SU-DHL-6 (cell line): ENCODE results near the gene CTSZ.

Experiments
- H2AFZ ChIP-seq: fragments of 200-600 bp; sonication (generic); 2 replicates; pipeline ENCODE4 v1.6.1; 2014; ENCODE audit warnings: low read depth, mild to moderate bottlenecking, moderate library complexity, mixed read lengths, antibody characterized with exemption, low read length; ENCODE audit not compliant: severe bottlenecking
- H3F3A ChIP-seq: fragments of 200-600 bp; shearing (Covaris generic); 2 replicates; pipeline ENCODE4 v1.6.0; 2016; ENCODE audit warnings: antibody characterized with exemption, mild to moderate bottlenecking; ENCODE audit not compliant: insufficient read depth
- H3K27ac ChIP-seq: fragments of 200-600 bp; sonication (generic); 2 replicates; pipeline ENCODE4 v1.5.1; 2016; ENCODE audit warnings: low read depth, mild to moderate bottlenecking, low read length, moderate library complexity, mixed read lengths
- H3K27me3 ChIP-seq: fragments of 200-600 bp; sonication (generic), shearing (Covaris generic); 2 replicates; pipeline ENCODE4 v1.6.0; 2014; ENCODE audit warnings: mild to moderate bottlenecking, low read length
- H3K36me3 ChIP-seq: fragments of 200-600 bp; sonication (generic); 2 replicates; pipeline ENCODE4 v1.6.1; 2014; ENCODE audit warnings: mild to moderate bottlenecking, low read length, mixed read lengths
- H3K4me2 ChIP-seq: fragments of 300-600, 200-600 bp; shearing (Covaris generic), sonication (generic); 2 replicates; pipeline ENCODE4 v1.6.0; 2014; ENCODE audit warnings: low read length, low read depth, mild to moderate bottlenecking; ENCODE audit not compliant: poor library complexity, severe bottlenecking
- H3K4me3 ChIP-seq: fragments of 200-600 bp; sonication (generic); 2 replicates; pipeline ENCODE4 v1.5.1; 2014; ENCODE audit warnings: antibody characterized with exemption, low read length, mild to moderate bottlenecking, mixed read lengths; ENCODE audit not compliant: insufficient read depth, poor library complexity, severe bottlenecking
- H3K79me2 ChIP-seq: fragments of 200-600 bp; sonication (generic); 2 replicates; pipeline ENCODE4 v1.6.1; 2014; ENCODE audit warnings: mild to moderate bottlenecking, low read length, moderate library complexity; ENCODE audit not compliant: insufficient read depth
- H3K9ac ChIP-seq: fragments of 200-600 bp; sonication (generic); 2 replicates; pipeline ENCODE4 v1.7.0; 2014; ENCODE audit warnings: mild to moderate bottlenecking, low read length
- H3K9me2 ChIP-seq: fragments of 200-600 bp; sonication (generic); replicated peaks from 2 replicates; pipeline ENCODE4 v1.6.1; 2014; ENCODE audit warnings: low read length; ENCODE audit not compliant: insufficient read depth
- H3K9me3 ChIP-seq: fragments of 200-600 bp; sonication (generic); 2 replicates; pipeline ENCODE4 v1.6.1; 2014; ENCODE audit warnings: low read length, mixed read lengths; ENCODE audit not compliant: insufficient read depth
- H4K20me1 ChIP-seq: fragments of 200-600 bp; sonication (generic); 2 replicates; pipeline ENCODE4 v1.6.1; 2014; ENCODE audit warnings: low read depth, mild to moderate bottlenecking, antibody characterized with exemption, low read length, moderate library complexity, mixed read lengths
- EZH2phosphoT487 ChIP-seq: fragments of 200-600 bp; sonication (generic), shearing (Covaris generic); conservative IDR thresholded peaks from 2 replicates; pipeline ENCODE4 v1.6.1; 2018; ENCODE audit warnings: mild to moderate bottlenecking, antibody characterized with exemption, low read length, moderate library complexity, mixed read lengths
- TF ChIP-seq, protein P1 (sequence below): fragments of 200-600 bp; sonication (generic); IDR thresholded peaks from one replicate; pipeline ENCODE4 v1.5.1; 2017; ENCODE audit warnings: antibody characterized with exemption, mild to moderate bottlenecking, low read length, moderate library complexity; ENCODE audit not compliant: insufficient read depth, poor library complexity, severe bottlenecking

Gene CTSZ

DNA sequence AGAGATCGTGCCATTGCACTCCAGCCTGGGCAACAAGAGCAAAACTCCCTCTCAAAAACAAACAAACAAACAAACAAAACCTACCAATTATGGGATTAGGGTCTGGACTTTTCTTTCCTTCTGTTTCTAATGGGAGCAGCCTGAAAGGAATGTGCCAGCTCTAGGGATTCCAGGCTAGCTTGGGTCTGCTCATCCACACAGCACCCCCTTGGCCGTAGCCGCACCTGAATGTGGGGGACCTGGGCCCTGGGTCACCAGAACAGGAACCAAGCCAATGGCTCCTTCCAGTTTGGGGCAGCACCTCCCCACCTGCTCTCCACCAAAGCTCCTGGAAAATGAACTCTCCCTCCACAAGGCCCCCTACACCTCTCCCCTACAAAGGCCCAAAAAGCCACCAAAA is 6.7 kb downstream of the CTSZ start:
- H3K36me3 ChIP-seq: peaks cover 10% of the 10 kb centered on the region

DNA sequence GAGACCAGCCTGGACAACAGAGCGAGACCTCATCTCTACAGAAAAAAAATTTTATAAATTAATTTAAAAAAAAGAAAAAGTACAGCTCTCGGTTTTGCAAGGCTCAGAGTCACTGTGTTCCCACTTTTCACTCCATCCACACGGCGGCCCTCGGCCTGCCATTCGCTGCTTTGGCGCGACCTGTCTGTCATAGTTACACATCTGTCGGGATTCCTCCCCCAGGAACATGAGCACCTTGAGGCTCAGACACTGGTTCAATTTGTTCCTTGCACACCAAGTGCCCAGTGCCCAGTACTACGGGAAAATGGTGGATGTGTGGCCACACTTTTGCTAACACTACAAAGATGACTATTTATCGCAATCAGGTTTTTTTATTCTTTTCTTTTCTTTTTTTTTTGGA is 8.4 kb downstream of the CTSZ start:
- H3K4me3 ChIP-seq: no peak overlapping the region

More for the DNA sequence above, 6.7 kb downstream of the CTSZ start:
- no peak overlapping the region for H3K4me3 ChIP-seq
- H3K79me2 ChIP-seq: peaks cover 18% of the 10 kb centered on the region
- no peaks in the 10 kb centered on the region for H3K9me2 ChIP-seq
- no peaks in the 10 kb centered on the region for H3K9me3 ChIP-seq
- no peak overlapping the region for H3K27ac ChIP-seq
- TF ChIP-seq, protein P1, sequence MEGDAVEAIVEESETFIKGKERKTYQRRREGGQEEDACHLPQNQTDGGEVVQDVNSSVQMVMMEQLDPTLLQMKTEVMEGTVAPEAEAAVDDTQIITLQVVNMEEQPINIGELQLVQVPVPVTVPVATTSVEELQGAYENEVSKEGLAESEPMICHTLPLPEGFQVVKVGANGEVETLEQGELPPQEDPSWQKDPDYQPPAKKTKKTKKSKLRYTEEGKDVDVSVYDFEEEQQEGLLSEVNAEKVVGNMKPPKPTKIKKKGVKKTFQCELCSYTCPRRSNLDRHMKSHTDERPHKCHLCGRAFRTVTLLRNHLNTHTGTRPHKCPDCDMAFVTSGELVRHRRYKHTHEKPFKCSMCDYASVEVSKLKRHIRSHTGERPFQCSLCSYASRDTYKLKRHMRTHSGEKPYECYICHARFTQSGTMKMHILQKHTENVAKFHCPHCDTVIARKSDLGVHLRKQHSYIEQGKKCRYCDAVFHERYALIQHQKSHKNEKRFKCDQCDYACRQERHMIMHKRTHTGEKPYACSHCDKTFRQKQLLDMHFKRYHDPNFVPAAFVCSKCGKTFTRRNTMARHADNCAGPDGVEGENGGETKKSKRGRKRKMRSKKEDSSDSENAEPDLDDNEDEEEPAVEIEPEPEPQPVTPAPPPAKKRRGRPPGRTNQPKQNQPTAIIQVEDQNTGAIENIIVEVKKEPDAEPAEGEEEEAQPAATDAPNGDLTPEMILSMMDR: no peak
- TF ChIP-seq EZH2phosphoT487: no peak
- H3K27me3 ChIP-seq: no peaks in the 10 kb centered on the region
- H3K9ac ChIP-seq: no peak overlapping the region
- 0 out of 2 replicates have a peak, but pooled peaks cover 3% of the 10 kb centered on the region for H4K20me1 ChIP-seq
- peaks cover 13% of the 10 kb centered on the region for H3F3A ChIP-seq
- no peak overlapping the region for H3K4me2 ChIP-seq
- no peak overlapping the region for H2AFZ ChIP-seq

DNA sequence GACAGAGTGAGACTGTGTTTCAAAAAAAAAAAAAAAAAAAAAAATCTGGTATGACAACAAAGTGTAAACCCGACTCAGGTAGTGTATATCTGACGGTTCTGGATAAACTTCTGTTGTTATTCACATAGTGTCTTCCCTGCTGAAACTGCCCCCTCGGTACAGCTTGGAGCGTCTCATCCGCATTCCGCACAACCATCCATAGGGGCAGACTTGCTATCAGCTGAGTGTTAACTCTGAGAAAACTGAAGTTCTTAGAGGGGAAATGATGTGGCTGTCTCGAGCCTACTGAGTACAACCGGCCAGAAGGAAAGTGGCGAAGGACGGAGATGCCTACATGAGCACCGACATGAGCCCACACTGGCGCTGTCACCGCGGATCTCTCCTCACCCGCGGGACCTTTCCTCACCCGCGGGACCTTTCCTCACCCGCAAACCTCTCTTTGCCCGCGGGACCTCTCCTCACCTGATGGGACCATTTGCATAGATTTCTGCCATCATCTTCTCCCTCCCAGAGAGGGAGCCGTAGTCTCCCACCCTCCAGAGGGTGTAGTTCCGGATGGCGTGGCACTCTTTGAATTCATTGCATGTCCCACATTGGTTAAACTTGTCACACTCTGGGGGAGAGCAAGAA is 9.8 kb downstream of the CTSZ start:
- peaks cover 15% of the 10 kb centered on the region for H3K36me3 ChIP-seq
- no peaks in the 10 kb centered on the region for H3K9me2 ChIP-seq
- H3K4me2 ChIP-seq: no peak overlapping the region
- no peaks in the 10 kb centered on the region for H3K27me3 ChIP-seq
- no peaks in the 10 kb centered on the region for H4K20me1 ChIP-seq
- TF ChIP-seq EZH2phosphoT487: no peak
- TF ChIP-seq, protein P1: no peak
- no peak overlapping the region for H3K27ac ChIP-seq
- no peak overlapping the region for H2AFZ ChIP-seq
- H3K9me3 ChIP-seq: no peaks in the 10 kb centered on the region
- peaks cover 35% of the 10 kb centered on the region for H3F3A ChIP-seq
- no peak overlapping the region for H3K4me3 ChIP-seq
- H3K79me2 ChIP-seq: no peaks in the 10 kb centered on the region
- H3K9ac ChIP-seq: no peak overlapping the region

More for the DNA sequence above, 8.4 kb downstream of the CTSZ start:
- Histone ChIP-seq H3K79me2 (peaks cover 7% of the 10 kb centered on the region), H3K4me2 (no peak overlapping the region), H3K27me3 (no peaks in the 10 kb centered on the region), H4K20me1 (no peaks in the 10 kb centered on the region), H3K36me3 (peaks cover 10% of the 10 kb centered on the region), H3K9me3 (no peaks in the 10 kb centered on the region), H3F3A (peaks cover 26% of the 10 kb centered on the region), H2AFZ (no peak overlapping the region), H3K9ac (no peak overlapping the region), H3K9me2 (no peaks in the 10 kb centered on the region), H3K27ac (no peak overlapping the region)
- TF ChIP-seq, protein P1: no peak
- no peak for TF ChIP-seq EZH2phosphoT487
